D341Med (cell line): Measurements from ENCODE around the gene TMEM235.

Experiments used
- DNase-seq: peaks from one replicate; pipeline ENCODE4 v3.0.0; 2012; ENCODE audit warnings: low spot score

TMEM235 gene

DNA sequence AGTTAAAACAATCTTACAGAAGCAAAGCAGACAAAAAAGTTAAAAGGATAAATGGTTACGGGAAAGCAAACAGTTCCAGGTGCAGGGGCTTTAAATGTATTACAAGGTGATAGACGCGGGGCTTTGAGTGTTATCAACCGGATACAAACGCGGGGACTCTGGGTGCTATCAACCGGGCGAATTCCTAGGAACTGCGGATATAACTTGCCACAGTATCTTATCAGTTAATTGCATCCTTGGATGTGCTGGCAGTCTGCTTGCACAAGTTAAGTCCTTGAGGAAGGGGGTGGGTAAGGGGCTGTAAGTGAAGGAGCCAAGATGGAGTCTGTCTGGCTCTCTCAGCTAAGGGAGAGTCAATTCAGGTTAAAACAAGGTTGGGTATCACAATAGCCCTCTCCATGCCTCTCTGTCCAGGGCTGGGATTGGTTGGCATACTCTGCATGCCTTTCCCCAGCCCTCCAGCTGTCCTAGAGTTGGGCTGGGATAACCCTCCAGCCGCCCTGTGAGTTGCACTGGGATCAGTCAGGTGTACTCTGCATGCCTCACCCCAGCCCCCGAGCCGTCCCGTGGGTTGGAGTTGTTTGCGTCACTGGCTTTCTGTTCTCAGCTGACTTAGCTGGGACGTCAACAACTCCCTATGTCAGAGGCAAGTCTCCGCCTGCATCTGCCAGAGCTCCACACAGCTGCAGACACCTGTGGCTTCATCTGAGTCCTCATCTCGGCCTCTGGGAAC, 40.9 kb downstream of the TMEM235 start:
- DNase-seq: no peak

DNA sequence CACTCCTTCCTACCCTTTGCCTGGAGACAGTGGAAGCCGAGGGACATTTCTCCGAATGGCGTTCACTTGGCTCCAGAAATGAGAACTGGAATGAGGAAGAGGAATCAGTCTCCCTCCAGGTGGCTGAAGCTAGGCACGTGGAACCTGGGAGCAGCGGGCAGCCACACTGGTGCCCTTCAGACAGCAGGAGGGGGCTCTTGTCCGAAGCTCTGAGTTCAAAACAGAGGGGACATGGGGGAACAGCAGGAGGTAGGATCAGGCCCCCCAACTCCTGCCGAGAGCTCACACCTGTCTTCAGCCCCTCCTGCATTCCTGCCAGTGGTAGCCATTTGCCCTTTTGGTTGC, 41.5 kb downstream of the TMEM235 start:
- no peak for DNase-seq

DNA sequence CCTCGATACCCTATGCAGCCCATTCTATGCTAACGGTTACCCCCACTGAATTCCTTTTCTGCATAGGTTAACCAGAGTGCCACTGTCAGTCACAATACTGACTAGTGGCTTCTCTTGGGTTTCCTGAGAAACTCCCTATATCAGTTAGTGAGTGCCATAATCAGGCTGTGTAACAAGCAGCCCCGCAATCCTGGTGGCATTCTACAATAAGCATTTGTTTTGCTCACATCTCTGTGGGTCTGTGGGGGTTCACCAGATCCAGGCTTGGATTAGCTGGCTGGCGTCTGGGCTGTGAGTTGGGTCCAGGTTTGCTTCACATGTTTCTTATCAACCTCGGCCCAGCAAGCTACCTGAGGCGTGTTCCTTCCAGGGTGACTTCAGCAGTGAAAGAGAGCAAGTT, 42.4 kb downstream of the TMEM235 start:
- no peak for DNase-seq

GRCh38 chr17:78275355-78275754, 43.9 kb downstream of the TMEM235 start:
- DNase-seq: no peak

DNA sequence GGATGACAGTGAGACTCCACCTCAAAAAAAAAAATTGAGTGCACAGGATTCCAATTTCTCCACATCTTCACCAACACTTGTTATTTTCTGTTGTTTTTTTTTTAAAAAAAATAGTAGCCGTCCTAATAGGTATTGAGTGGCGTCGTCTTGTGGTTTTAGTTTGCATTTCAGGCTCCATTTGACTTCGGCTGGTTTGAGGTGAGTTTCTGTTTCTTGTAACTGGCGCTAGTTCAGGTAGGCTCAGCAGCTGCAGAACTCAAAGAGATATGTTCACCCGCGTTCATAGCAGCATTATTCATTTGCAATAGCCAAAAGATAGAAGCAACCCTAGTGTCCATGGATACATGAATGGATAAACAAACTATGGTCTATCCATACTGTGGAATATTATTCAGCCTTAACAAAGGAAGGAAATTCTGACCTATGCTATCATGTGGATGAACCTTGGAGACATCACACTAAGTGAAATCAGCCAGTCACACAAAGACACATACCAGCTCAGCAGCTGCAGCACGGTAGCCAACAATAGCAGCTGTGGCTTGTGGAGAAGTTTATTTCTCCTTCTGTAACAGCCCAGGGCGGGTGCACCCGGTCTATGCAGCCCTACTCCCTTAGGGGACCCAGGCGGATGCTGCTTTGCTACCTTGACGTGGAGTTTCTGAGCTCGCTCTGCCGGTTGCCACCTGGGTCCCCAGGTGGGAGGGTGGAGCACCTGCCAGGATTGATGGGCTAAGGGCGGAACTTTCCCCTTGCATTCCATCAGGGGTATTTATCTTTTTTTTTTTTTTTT, 44.9 kb downstream of the TMEM235 start:
- DNase-seq: no peak

DNA sequence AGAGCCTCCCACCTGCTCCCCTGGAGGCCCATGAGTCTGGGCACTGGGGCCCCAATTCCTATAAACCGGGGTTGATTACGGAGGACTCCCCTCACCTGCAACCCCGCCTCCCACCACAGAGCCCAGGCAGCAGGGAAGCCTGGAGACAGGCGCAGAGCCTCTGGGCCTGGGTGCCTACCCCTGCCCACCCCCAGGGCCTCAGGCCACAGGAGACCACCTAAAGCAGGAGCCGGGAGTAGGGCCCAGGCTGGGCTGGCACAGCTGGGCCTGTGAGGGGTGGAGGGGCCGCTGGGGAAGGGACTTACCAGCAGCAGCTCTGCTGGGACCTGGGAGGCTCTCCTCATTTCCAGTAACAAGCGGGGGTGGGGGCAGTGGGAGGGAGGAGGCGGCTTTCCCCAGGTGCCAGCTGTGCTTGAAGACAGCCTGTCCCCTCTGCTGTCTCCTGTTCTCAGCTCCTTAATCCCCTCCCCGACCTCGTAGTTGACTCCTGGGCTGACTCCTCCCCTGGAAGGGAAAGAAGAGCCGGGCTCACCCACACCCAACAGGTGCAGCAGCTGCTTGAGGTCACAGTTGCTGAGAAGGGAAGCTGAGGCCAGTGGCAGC, 46.8 kb downstream of the TMEM235 start:
- DNase-seq: no peak

DNA sequence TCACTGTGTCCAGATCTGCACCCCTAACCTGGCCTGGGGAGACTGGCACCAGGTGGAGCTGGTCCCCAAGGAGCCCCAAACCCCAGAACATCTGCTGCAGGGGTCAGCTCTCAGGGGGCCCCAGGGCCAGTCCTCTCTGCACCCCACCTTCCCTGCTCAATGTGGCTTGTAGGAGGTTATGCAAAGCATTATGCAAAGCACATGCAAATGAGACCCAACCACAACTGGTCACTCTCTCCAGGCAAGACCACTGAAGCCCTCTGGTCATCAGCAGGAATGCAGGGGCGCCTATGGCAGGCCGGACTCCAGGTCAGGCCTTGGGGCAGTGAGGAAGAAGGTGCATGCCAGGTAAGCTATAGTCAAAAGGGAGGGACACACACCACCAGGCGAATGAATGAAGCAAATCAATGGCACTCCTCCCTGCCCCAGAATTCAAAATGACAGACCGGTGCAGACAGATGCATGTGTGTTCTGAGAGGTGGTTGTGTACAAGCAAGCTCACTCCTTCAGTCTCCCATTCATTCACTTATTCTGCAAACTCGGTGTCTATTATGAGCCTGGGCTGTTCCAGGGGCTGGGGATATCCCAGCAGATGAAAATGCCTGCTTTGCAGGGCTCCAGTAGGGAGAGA, 48.0 kb downstream of the TMEM235 start:
- no peak for DNase-seq

DNA sequence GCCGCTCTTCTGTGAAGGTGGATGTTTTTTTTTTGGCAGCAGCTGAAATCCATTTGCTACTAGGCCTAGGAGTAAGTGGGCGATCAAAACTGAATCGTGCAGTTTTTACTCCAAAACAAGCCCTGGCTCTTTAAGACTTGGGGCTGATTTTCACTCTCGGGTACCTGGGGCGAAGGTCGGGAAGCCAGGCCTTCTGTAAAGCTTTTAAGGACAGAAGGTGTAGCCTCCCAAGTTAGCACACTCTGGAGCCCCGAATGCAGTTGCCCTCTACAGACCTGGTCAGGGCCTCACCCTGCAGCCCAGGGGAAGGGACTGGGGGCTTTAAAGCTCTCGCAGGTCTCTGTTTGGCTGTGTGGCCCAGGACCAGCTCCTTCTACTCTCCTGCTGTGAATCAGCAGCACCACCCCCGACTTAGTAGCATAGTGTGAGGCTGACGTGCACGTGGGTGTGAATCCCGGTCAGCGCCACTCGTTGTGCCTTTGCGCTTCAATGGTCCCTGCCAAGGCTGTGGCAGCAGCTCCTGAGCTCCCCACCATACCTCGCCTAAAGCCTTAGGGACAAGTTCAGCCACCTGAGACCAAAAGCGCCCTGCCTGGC, 49.9 kb downstream of the TMEM235 start:
- no peak for DNase-seq

DNA sequence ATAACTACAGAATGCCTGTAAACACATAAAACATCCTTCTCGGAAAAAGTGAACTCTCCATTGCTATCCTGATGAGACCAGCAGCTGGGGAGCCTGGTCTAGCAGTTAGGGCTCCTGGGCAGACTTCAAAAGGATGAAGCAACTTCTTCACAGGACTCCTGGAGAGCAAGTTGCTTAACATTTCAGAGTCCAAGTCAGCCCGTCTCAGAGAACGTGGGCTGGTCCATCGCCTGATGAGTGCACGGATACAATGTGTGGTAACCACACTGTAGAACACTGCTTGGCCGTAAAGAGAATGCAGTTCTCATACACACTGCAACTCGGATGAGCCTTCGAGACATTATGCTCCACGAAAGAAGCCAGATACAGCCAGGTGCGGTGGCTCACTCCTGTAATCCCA, 52.7 kb downstream of the TMEM235 start:
- no peak for DNase-seq

DNA sequence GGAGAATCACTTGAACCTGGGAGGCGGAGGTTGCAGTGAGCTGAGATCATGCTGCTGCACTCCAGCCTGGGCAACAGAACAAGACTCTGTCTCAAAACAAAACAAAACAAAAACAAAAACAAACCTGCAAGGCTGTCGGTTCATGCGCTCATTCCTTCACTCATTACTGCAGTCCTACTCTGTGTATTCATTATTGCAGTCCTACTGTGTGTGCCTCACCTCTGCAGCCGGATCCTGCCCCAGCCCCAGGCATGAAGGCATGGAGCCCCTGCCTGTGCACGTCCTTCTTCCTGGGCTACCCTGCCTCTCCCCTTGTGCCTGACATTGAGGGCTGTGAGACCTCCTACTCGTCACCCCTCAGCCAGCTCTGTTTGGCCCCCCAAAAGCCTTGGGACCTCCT, 57.6 kb downstream of the TMEM235 start:
- no peak for DNase-seq

GRCh38 chr17:78289802-78290363, 58.5 kb downstream of the TMEM235 start:
- DNase-seq: peak; percentile 91
